ENCODE measurements around the gene ZFYVE21.

Gene ZFYVE21

DNA sequence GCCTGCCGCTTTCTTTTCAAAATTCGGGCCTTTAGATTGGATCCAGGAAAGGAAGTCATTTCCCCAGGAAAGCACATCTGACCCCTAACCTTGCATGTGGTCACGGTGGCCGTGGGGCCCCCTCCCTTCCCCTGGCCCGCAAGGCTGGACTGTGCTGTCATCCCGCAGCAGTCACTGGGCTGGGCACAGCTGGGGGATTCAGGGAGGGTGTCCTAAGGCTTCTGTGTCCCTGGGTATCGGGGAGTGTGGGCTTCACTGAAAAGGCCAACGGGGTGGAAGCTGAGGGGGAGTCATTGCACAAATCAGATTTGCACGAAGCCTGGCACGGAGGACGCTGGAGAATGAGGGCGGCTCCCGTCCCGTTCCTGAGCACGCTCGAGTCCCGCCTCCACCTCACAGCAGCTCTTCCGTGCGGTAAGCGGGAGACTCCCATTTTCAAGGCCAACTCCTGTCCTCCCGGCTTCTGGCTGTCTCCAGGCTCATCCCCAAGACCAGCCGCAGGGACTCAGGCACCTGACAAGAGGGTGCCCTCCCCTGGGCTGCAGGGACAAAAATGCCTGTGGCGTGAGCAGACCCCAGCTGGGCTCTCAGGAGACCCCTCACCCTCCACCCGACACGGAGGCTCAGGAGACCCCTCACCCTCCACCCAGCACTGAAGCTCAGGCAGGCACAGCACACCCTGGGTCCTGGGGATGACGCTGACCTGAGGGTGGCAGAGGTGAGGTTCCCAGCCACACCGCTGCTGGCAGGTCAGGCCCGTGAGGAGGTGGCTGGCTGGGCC, 9.9 kb upstream of the ZFYVE21 start:
- no peak overlapping the region for H3K27ac ChIP-seq
- TF ChIP-seq, protein P1, sequence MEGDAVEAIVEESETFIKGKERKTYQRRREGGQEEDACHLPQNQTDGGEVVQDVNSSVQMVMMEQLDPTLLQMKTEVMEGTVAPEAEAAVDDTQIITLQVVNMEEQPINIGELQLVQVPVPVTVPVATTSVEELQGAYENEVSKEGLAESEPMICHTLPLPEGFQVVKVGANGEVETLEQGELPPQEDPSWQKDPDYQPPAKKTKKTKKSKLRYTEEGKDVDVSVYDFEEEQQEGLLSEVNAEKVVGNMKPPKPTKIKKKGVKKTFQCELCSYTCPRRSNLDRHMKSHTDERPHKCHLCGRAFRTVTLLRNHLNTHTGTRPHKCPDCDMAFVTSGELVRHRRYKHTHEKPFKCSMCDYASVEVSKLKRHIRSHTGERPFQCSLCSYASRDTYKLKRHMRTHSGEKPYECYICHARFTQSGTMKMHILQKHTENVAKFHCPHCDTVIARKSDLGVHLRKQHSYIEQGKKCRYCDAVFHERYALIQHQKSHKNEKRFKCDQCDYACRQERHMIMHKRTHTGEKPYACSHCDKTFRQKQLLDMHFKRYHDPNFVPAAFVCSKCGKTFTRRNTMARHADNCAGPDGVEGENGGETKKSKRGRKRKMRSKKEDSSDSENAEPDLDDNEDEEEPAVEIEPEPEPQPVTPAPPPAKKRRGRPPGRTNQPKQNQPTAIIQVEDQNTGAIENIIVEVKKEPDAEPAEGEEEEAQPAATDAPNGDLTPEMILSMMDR (IDR thresholded peaks at IDR 0.05) = no peak
- H3K9ac ChIP-seq = no peak overlapping the region
- no peak overlapping the region for H2AFZ ChIP-seq
- H3K4me1 ChIP-seq = no peaks in the 10 kb centered on the region
- H3K4me3 ChIP-seq (ENCODE audit: low read depth, low read length) = no peak overlapping the region
- H3K4me2 ChIP-seq (ENCODE audit: low read length) = no peak overlapping the region
- no peaks in the 10 kb centered on the region for H3K9me3 ChIP-seq (ENCODE audit: control insufficient read depth, low read length)
- H3K79me2 ChIP-seq = no peaks in the 10 kb centered on the region
- H3K27me3 ChIP-seq (ENCODE audit: control insufficient read depth, insufficient read depth, low read length) = no peaks in the 10 kb centered on the region
- no peaks in the 10 kb centered on the region for H3K36me3 ChIP-seq (ENCODE audit: control insufficient read depth, insufficient read depth, low read length)

DNA sequence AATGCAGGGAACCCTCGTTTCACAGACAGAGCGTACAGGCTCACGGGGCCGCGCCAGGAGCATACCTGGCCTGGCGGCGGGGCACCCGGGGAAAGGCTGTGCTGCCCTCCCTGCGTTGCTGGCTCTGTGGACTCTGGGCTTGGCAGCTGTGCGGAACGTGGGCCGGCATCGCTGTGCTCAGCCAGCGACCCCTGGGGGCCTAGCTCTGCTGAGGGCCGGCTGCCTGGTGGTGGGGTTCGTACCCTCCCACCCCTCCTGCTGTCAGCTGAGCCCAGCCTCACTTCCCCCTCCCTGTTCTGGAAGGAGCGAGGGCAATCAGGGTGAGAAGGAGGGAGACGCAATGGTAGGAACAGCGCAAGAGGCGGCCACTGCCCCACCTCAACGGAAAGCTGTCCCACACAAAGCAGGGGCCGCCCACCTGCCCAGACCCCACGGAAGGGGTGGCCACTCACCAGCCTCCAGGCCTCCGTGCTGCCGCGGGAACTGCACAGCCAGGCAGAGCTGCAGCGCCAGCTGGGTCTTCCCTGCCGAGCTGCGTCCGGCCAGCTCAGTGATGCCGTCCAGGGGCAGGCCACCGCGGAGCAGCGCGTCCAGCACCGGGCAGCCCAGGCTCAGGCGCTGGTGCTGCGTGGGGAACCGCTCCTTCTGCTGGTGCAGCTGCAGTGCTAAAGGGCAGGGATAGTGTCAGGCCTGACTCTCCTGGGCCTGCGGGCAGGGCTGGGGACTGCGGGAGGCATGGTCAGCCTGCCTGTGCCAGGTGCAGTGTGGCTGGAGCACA, 8.9 kb upstream of the ZFYVE21 start:
- H3K79me2 ChIP-seq = no peaks in the 10 kb centered on the region
- no peaks in the 10 kb centered on the region for H3K27me3 ChIP-seq (ENCODE audit: control insufficient read depth, insufficient read depth, low read length)
- H3K27ac ChIP-seq = no peak overlapping the region
- TF ChIP-seq, protein P1 (IDR thresholded peaks at IDR 0.05) = no peak
- H2AFZ ChIP-seq = no peak overlapping the region
- H3K4me1 ChIP-seq = no peaks in the 10 kb centered on the region
- no peak overlapping the region for H3K4me2 ChIP-seq (ENCODE audit: low read length)
- no peak overlapping the region for H3K4me3 ChIP-seq (ENCODE audit: low read depth, low read length)
- no peaks in the 10 kb centered on the region for H3K9me3 ChIP-seq (ENCODE audit: control insufficient read depth, low read length)
- no peak overlapping the region for H3K9ac ChIP-seq
- H3K36me3 ChIP-seq (ENCODE audit: control insufficient read depth, insufficient read depth, low read length) = no peaks in the 10 kb centered on the region

DNA sequence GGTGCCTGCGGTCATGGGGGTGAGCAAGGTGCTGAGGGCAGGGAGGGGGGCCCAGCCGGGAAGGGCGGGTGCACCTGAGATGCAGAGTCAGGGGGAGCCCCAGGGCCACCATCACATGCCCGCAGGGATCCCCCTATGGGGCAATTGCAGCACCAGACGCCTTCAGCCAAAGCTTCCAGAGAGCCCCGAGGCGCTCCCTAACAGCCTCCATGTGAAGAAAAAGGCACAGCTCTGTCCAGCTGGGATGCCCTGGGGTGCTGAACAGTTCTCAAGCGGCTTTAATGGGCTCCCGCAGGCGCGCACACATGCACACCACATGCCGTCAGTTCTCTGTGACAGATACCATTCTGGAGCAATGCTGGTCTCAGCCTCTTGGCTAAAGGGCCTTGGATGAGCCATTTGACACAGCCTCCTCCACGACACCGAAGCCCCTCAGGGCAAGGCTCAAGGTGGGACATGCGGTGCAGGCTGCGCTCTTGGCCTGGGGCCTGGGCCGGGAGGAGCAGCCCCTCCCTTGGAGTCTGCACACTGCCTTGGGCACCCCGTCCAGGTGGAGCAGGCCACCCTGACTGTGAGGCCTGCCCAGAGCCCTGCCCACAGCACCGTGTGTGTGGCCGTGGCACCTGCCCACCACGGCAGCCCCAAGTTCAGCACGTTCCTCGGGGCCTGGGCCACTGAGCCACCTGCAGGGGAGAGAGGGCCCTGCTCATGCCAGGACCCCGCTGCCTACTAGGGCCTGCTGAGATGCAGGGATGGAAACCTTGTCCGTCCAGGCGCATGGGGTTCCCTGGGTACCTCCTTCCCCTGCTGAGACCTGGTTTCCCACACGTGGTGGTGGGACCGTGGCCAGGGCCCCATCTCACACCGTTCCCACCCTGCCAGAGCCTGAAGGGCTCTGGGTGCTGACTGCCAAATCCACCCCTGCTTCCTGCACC, 8.0 kb upstream of the ZFYVE21 start:
- H3K27ac ChIP-seq = no peak overlapping the region
- H3K79me2 ChIP-seq = no peaks in the 10 kb centered on the region
- H3K9ac ChIP-seq = no peak overlapping the region
- no peaks in the 10 kb centered on the region for H3K36me3 ChIP-seq (ENCODE audit: control insufficient read depth, insufficient read depth, low read length)
- H3K4me2 ChIP-seq (ENCODE audit: low read length) = no peak overlapping the region
- no peak overlapping the region for H3K4me3 ChIP-seq (ENCODE audit: low read depth, low read length)
- no peak overlapping the region for H2AFZ ChIP-seq
- no peaks in the 10 kb centered on the region for H3K27me3 ChIP-seq (ENCODE audit: control insufficient read depth, insufficient read depth, low read length)
- no peaks in the 10 kb centered on the region for H3K9me3 ChIP-seq (ENCODE audit: control insufficient read depth, low read length)
- no peaks in the 10 kb centered on the region for H3K4me1 ChIP-seq
- TF ChIP-seq, protein P1 (IDR thresholded peaks at IDR 0.05) = no peak

DNA sequence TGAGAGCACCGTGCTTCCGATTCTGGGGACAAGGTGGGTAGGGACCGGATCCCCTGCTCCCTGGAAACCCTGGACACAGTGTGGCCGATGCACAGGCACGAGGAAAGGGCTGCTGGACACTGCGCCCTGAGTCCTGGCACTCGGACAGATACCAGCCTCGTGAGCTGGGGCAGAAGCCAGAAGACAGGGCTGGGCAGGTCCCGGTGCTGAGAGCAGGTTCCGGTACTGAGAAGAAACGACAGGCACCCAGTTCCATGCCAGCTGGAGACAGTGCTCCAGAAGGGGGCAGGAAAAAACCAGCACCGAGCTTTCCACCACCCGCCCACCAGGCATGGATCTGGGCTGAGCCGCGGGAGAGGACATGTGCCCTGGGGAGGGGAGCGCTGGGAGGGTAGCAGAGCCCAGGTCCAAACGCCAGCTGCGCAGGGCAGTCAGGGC, 6.8 kb upstream of the ZFYVE21 start:
- no peak overlapping the region for H2AFZ ChIP-seq
- H3K27ac ChIP-seq = no peak overlapping the region
- no peaks in the 10 kb centered on the region for H3K4me1 ChIP-seq
- no peaks in the 10 kb centered on the region for H3K27me3 ChIP-seq (ENCODE audit: control insufficient read depth, insufficient read depth, low read length)
- H3K4me3 ChIP-seq (ENCODE audit: low read depth, low read length) = no peak overlapping the region
- TF ChIP-seq, protein P1 (IDR thresholded peaks at IDR 0.05) = no peak
- no peak overlapping the region for H3K9ac ChIP-seq
- no peak overlapping the region for H3K4me2 ChIP-seq (ENCODE audit: low read length)
- H3K9me3 ChIP-seq (ENCODE audit: control insufficient read depth, low read length) = no peaks in the 10 kb centered on the region
- no peaks in the 10 kb centered on the region for H3K36me3 ChIP-seq (ENCODE audit: control insufficient read depth, insufficient read depth, low read length)
- H3K79me2 ChIP-seq = no peaks in the 10 kb centered on the region

Measured in parathyroid adenoma (tissue), 2 donors.